ENCODE measurements around the gene SPDYC. TPM values are rescaled to one million over a fixed set of nuclear protein-coding genes. Genes with fewer than 3 reads are reported as not detected.

Gene SPDYC
- total and polyA plus RNA-seq, 2 of the 13 experiments (the other 11 are each of a cell fraction or from before 2014, with no cell fraction given) = 0.15 to 0.33 TPM

DNA sequence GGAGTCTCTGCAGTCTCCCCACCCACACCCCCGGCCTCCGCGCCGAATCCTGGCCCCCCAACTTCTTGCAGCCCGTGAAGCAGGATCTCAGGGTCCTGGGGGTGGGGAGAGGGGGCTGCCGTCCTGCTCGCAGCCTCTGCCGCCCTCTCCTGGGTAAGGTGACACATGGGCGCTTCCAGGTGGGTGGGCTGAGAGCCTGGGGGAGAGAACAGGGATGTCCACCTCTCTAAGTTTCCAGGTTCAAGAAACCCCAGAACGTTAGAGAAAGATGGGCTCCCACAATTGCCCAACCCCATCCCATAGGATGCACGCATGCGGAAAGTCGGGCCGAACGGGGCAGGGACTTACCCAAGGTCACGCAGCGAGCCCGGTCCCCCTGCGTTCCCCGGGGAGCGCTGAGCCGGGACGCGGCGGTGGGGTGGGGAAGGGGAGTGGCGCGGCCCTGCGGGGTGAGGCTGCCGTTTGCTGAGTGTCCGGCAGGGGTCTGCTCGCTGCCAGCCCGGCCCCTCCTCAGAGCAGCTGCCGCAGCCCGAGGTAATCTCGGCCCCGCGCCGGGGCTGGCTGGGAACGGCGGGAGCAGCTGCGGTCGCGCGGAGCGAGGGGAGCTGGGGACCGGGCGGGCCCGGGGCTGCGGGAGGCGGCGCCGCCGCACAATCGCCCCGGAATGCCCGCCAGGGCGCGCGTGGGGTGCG is 11.0 kb downstream of the SPDYC start (continued):
- TF ChIP-seq ATF6 (CRISPR knock-in tag; conservative IDR thresholded peaks at IDR 0.05) (0 out of 2 replicates have a peak, but pooled peaks have one; percentile 47), ZFP90 (CRISPR knock-in tag; IDR thresholded peaks at IDR 0.05; ENCODE audit: borderline replicate concordance) (peak; percentile 84; the same call in 1 of the 2 replicates), ARHGAP35 (CRISPR knock-in tag; IDR thresholded peaks at IDR 0.05; ENCODE audit: borderline replicate concordance) (peak; percentile 53; the same call in 1 of the 2 replicates), ATF7-NPFF (CRISPR knock-in tag; IDR thresholded peaks at IDR 0.05; ENCODE audit: low read depth) (0 out of 2 replicates have a peak, but pooled peaks have one; percentile 42), SETDB1 (CRISPR knock-in tag; IDR thresholded peaks at IDR 0.05; ENCODE audit: borderline replicate concordance) (no peak), MIXL1 (CRISPR knock-in tag; IDR thresholded peaks at IDR 0.05) (no peak), ZBTB40 (IDR thresholded peaks at IDR 0.05) (no peak), ZBTB40 (CRISPR knock-in tag; IDR thresholded peaks at IDR 0.05) (no peak), SIN3B (IDR thresholded peaks at IDR 0.05; ENCODE audit: low read length) (peak; percentile 57; the same call in 1 of the 2 replicates), KLF13 (CRISPR knock-in tag; IDR thresholded peaks at IDR 0.05) (0 out of 2 replicates have a peak, but pooled peaks have one; percentile 51), SALL2 (CRISPR knock-in tag; IDR thresholded peaks at IDR 0.05) (peak; percentile 75; the same call in 1 of the 2 replicates), ZNF282 (IDR thresholded peaks at IDR 0.05; ENCODE audit: partially characterized antibody) (no peak), ELF1 (CRISPR knock-in tag; IDR thresholded peaks at IDR 0.05) (no peak; the same call in 1 of the 2 replicates), TGIF2 (CRISPR knock-in tag; IDR thresholded peaks at IDR 0.05) (0 out of 2 replicates have a peak, but pooled peaks have one; percentile 74), NFKBIZ (CRISPR knock-in tag; IDR thresholded peaks at IDR 0.05) (no peak; the same call in 1 of the 2 replicates), RNF2 (conservative IDR thresholded peaks at IDR 0.05; ENCODE audit: low read depth) (no peak), MED1 (CRISPR knock-in tag; IDR thresholded peaks at IDR 0.05) (peak; percentile 48), SAFB2 (CRISPR knock-in tag; IDR thresholded peaks at IDR 0.05; ENCODE audit: borderline replicate concordance, low read depth) (no peak; the same call in 1 of the 2 replicates)
- TF ChIP-seq, protein P1, sequence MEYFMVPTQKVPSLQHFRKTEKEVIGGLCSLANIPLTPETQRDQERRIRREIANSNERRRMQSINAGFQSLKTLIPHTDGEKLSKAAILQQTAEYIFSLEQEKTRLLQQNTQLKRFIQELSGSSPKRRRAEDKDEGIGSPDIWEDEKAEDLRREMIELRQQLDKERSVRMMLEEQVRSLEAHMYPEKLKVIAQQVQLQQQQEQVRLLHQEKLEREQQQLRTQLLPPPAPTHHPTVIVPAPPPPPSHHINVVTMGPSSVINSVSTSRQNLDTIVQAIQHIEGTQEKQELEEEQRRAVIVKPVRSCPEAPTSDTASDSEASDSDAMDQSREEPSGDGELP (IDR thresholded peaks at IDR 0.05; ENCODE audit: borderline replicate concordance, low read depth) = peak; percentile 51; the same call in 1 of the 2 replicates

Measured in HepG2 (cell line).